A673 (cell line): ENCODE data around the gene MAPK8. TPM values are rescaled to one million over a fixed set of nuclear protein-coding genes. Genes with fewer than 3 reads are reported as not detected.

Source experiments
- BruUV-seq: library from RNA; stranded (reverse); fragments of 400-500 nt; replicated peaks from 2 replicates; lab custom pipeline; 2021; lab: Mats Ljungman, UMichigan
- CTCF ChIA-PET: fragments of 300-600 bp; sonication (Branson Sonifier 250); formaldehyde crosslinking; loops from one replicate; lab custom pipeline; 2022; ENCODE audit warnings: antibody characterized with exemption; lab: Charles Lee
- POLR2A ChIA-PET: fragments of 300-600 bp; sonication (Branson Sonifier 250); formaldehyde crosslinking; loops from one replicate; lab custom pipeline; 2022; ENCODE audit warnings: antibody characterized with exemption; ENCODE audit not compliant: low non-redundant PET; lab: Charles Lee
- DNase-seq: peaks from one replicate; pipeline ENCODE4 v3.0.0-alpha.2; 2015; ENCODE audit warnings: low spot score
- H3K27ac ChIP-seq: fragments of 200-600 bp; sonication (generic); 2 replicates; pipeline ENCODE4 v1.5.1; 2016; ENCODE audit warnings: mixed run types, low read depth, mild to moderate bottlenecking, mixed read lengths, antibody characterized with exemption, low read length; ENCODE audit not compliant: poor library complexity, severe bottlenecking
- H3K27me3 ChIP-seq: fragments of 200-600 bp; sonication (generic); replicated peaks from 2 replicates; pipeline ENCODE4 v1.6.1; 2017; ENCODE audit warnings: mixed run types, low read depth, mild to moderate bottlenecking, mixed read lengths, antibody characterized with exemption, low read length; ENCODE audit not compliant: insufficient read depth, poor library complexity
- H3K36me3 ChIP-seq: fragments of 200-600 bp; sonication (generic); 2 replicates; pipeline ENCODE4 v1.6.1; 2016; ENCODE audit warnings: mixed run types, mild to moderate bottlenecking, mixed read lengths, antibody characterized with exemption, low read length; ENCODE audit not compliant: insufficient read depth, poor library complexity, severe bottlenecking
- H3K4me1 ChIP-seq: fragments of 200-600 bp; sonication (generic); 2 replicates; pipeline ENCODE4 v1.6.1; 2017; ENCODE audit warnings: mixed run types, mild to moderate bottlenecking, mixed read lengths, antibody characterized with exemption, low read length; ENCODE audit not compliant: insufficient read depth, poor library complexity, severe bottlenecking
- H3K4me3 ChIP-seq: fragments of 200-600 bp; sonication (generic); 2 replicates; pipeline ENCODE4 v1.5.1; 2016; ENCODE audit warnings: low read depth, mixed run types, mild to moderate bottlenecking, mixed read lengths, low read length; ENCODE audit not compliant: poor library complexity, severe bottlenecking
- H3K9me3 ChIP-seq: fragments of 200-600 bp; sonication (generic); 2 replicates; pipeline ENCODE4 v1.6.1; 2016; ENCODE audit warnings: mixed run types, low read depth, mild to moderate bottlenecking, mixed read lengths, antibody characterized with exemption, low read length; ENCODE audit not compliant: poor library complexity, severe bottlenecking
- CTCF ChIP-seq: fragments of 300-800, 200-600 bp; sonication (generic); conservative IDR thresholded peaks from 2 replicates; pipeline ENCODE4 v1.5.1; 2017; ENCODE audit warnings: low read depth, mild to moderate bottlenecking, antibody characterized with exemption, low read length, moderate library complexity, mixed read lengths
- EZH2 ChIP-seq: fragments of 200-600 bp; sonication (generic); IDR thresholded peaks from 2 replicates; pipeline ENCODE4 v1.6.1; 2017; ENCODE audit warnings: borderline replicate concordance, low read depth, mild to moderate bottlenecking, mixed read lengths, antibody characterized with exemption, low read length; ENCODE audit not compliant: poor library complexity, severe bottlenecking
- intact Hi-C: fragments of 100-400 bp; cut with micrococcal nuclease; formaldehyde crosslinking; loops from one replicate; pipeline ENCODE4 v1.10.0; 2022; ENCODE audit not compliant: unreplicated experiment
- total RNA-seq: library from RNA; stranded (reverse); gene quantifications from 2 replicates; pipeline ENCODE4 v1.2.3, GENCODE V29; 2021

MAPK8 gene
- total RNA-seq, 1 experiment from 2014 or later: 52.0 TPM

DNA sequence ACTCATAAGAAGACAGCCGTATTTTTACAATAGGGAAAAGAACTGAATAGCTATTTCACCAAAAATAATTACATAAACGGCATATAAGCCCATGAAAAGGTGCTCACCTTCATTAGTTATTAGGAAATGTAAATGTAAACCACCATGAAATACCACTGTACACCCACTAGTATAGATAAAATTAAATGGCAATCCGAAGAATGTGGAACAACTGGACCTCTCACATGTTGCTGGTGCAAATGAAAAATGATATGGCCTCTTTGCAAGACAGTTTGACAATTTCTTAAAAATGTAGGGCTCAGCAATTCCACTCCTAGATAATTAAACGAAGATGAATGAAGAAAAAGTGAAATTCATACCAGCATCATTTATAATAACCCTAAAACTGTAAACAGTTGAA lies 91.8 kb downstream of the MAPK8 start:
- Histone ChIP-seq H3K36me3 (no peaks in the 10 kb centered on the region), H3K9me3 (no peaks in the 10 kb centered on the region), H3K4me3 (no peak overlapping the region), H3K4me1 (peaks cover 34% of the 10 kb centered on the region), H3K27me3 (no peaks in the 10 kb centered on the region), H3K27ac (no peak overlapping the region)
- DNase-seq: no peak
- CTCF ChIA-PET: no interaction called here
- TF ChIP-seq CTCF: no peak
- TF ChIP-seq EZH2: no peak
- BruUV-seq: no TSS peak
- intact Hi-C loops: no loop called here
- POLR2A ChIA-PET: no interaction called here

- no peak for DNase-seq
- peaks cover 35% of the 10 kb centered on the region for H3K4me1 ChIP-seq
- no peaks in the 10 kb centered on the region for H3K9me3 ChIP-seq
- H3K4me3 ChIP-seq: no peak overlapping the region
- H3K27me3 ChIP-seq: no peaks in the 10 kb centered on the region
- POLR2A ChIA-PET: no interaction called here
- TF ChIP-seq EZH2 (no peak), CTCF (no peak)
- CTCF ChIA-PET: no interaction called here
- no peaks in the 10 kb centered on the region for H3K36me3 ChIP-seq
- H3K27ac ChIP-seq: no peak overlapping the region
- intact Hi-C loops: no loop called here
- BruUV-seq: no TSS peak
Measured at GRCh38 chr10:48399056-48399541, 92.6 kb downstream of the MAPK8 start.

- POLR2A ChIA-PET: no interaction called here
- Histone ChIP-seq H3K27ac (no peak overlapping the region), H3K4me1 (peaks cover 39% of the 10 kb centered on the region), H3K9me3 (no peaks in the 10 kb centered on the region), H3K36me3 (no peaks in the 10 kb centered on the region), H3K27me3 (no peaks in the 10 kb centered on the region), H3K4me3 (no peak overlapping the region)
- TF ChIP-seq EZH2 (no peak), CTCF (no peak)
- intact Hi-C loops: no loop called here
- no TSS peak for BruUV-seq
- CTCF ChIA-PET: no interaction called here
- no peak for DNase-seq
Measured at GRCh38 chr10:48399551-48399950, 93.1 kb downstream of the MAPK8 start.
